PC-3 (cell line): Measurements from ENCODE around the gene METTL8. TPM values are rescaled to one million over a fixed set of nuclear protein-coding genes. Genes with fewer than 3 reads are reported as not detected.

Experiments used
- ATAC-seq: fragments of 200-7000 bp; cut with Tn5 transposase; 2 replicates; pipeline ENCODE4 v1.9.1; 2020; ENCODE audit warnings: mild to moderate bottlenecking, moderate library complexity
- BruUV-seq: library from RNA; stranded (reverse); fragments of 400-500 nt; replicated peaks from 2 replicates; lab custom pipeline; 2021; lab: Mats Ljungman, UMichigan
- CTCF ChIA-PET: fragments of 300-600 bp; sonication (Branson Sonifier 250); formaldehyde crosslinking; loops from one replicate; lab custom pipeline; 2022; ENCODE audit warnings: antibody characterized with exemption; lab: Charles Lee
- POLR2A ChIA-PET: fragments of 300-600 bp; sonication (Branson Sonifier 250); formaldehyde crosslinking; loops from one replicate; lab custom pipeline; 2022; ENCODE audit warnings: antibody characterized with exemption; ENCODE audit not compliant: unreplicated experiment; lab: Charles Lee
- DNase-seq: peaks from one replicate; pipeline ENCODE4 v3.0.0-alpha.2; 2015
- H2AFZ ChIP-seq: fragments of 300-600 bp; sonication (generic); 2 replicates; pipeline ENCODE4 v1.6.0; 2016; ENCODE audit warnings: antibody characterized with exemption, low read length
- H3F3A ChIP-seq: fragments of 300-600 bp; sonication (generic); one replicate; pipeline ENCODE4 v1.6.0; 2017; ENCODE audit warnings: antibody characterized with exemption, low read length, control low read depth, mild to moderate bottlenecking; ENCODE audit not compliant: unreplicated experiment
- H3K27ac ChIP-seq: fragments of 300-600 bp; sonication (generic); 2 replicates; pipeline ENCODE4 v1.5.1; 2016; ENCODE audit warnings: mild to moderate bottlenecking, low read length
- H3K27me3 ChIP-seq: fragments of 300-600 bp; sonication (generic); 2 replicates; pipeline ENCODE4 v1.6.1; 2016; ENCODE audit warnings: low read length, mixed read lengths
- H3K36me3 ChIP-seq: fragments of 300-600 bp; sonication (generic); 2 replicates; pipeline ENCODE4 v1.6.1; 2016; ENCODE audit warnings: low read depth, mixed run types, low read length, mixed read lengths
- H3K4me1 ChIP-seq: fragments of 300-600 bp; sonication (generic); 2 replicates; pipeline ENCODE4 v1.5.1; 2016; ENCODE audit warnings: low read length; ENCODE audit not compliant: insufficient read depth
- H3K4me2 ChIP-seq: fragments of 300-600 bp; sonication (generic); 2 replicates; pipeline ENCODE4 v1.6.0; 2016; ENCODE audit warnings: low read length
- H3K4me3 ChIP-seq: fragments of 300-600 bp; sonication (generic); 2 replicates; pipeline ENCODE4 v1.5.1; 2016; ENCODE audit warnings: mild to moderate bottlenecking, low read length, mixed read lengths
- H3K79me2 ChIP-seq: fragments of 300-600 bp; sonication (generic); 2 replicates; pipeline ENCODE4 v1.6.1; 2017; ENCODE audit warnings: low read length, mixed read lengths
- H3K9ac ChIP-seq: fragments of 300-600 bp; sonication (generic); 2 replicates; pipeline ENCODE4 v1.6.0; 2016; ENCODE audit warnings: mild to moderate bottlenecking, low read length
- H3K9me2 ChIP-seq: fragments of 300-600 bp; sonication (generic); replicated peaks from 2 replicates; pipeline ENCODE4 v1.6.1; 2016; ENCODE audit warnings: mixed run types, low read length, mixed read lengths
- H3K9me3 ChIP-seq: fragments of 300-600 bp; sonication (generic); 2 replicates; pipeline ENCODE4 v1.6.1; 2016; ENCODE audit warnings: low read length, mixed read lengths
- H4K20me1 ChIP-seq: fragments of 300-600 bp; sonication (generic); 2 replicates; pipeline ENCODE4 v1.6.1; 2016; ENCODE audit warnings: low read length, mixed read lengths
- EZH2 ChIP-seq: fragments of 300-600 bp; sonication (generic); IDR thresholded peaks from one replicate; pipeline ENCODE4 v1.6.1; 2017; ENCODE audit warnings: antibody characterized with exemption, mild to moderate bottlenecking, low read length; ENCODE audit not compliant: unreplicated experiment
- EZH2phosphoT487 ChIP-seq: fragments of 300-600 bp; sonication (generic); IDR thresholded peaks from 2 replicates; pipeline ENCODE4 v1.6.1; 2018; ENCODE audit warnings: mild to moderate bottlenecking, antibody characterized with exemption, low read length, borderline replicate concordance
- intact Hi-C: fragments of 100-400 bp; cut with micrococcal nuclease; formaldehyde crosslinking; loops from 2 replicates; pipeline ENCODE4 v1.9.0; 2023
- total RNA-seq: library from RNA; depleted of rRNA; stranded (reverse); fragments of >200 nt; gene quantifications from 2 replicates; pipeline ENCODE4 v1.2.3, GENCODE V29; 2014
- TF ChIP-seq, protein P1 (sequence below): fragments of 300-600 bp; sonication (generic); conservative IDR thresholded peaks from 2 replicates; pipeline ENCODE4 v1.5.1; 2017; ENCODE audit warnings: antibody characterized with exemption, low read depth, mild to moderate bottlenecking, low read length

Gene METTL8
- total RNA-seq, 1 experiment from 2014 or later: 10.8 TPM

DNA sequence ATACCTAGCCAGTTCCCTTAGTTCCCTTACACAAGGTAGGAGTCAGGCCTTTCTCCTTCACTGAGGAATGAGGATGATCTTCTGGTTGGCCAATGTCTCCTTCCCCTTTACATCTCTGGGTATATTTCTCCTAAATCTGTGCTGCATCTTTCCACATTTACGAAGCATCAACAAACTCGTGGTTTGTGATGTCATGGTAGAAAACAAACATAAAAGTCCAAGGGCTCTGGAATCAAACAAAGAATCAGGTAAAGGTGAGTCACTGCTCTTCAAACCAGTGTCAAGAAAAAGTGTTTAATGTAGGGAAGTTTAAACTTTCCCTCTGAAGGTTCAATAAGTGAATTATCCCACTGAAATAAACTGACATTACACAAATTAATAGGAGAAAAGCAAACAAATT, 122.9 kb downstream of the METTL8 start:
- POLR2A ChIA-PET: no interaction called here
- BruUV-seq: no TSS peak

DNA sequence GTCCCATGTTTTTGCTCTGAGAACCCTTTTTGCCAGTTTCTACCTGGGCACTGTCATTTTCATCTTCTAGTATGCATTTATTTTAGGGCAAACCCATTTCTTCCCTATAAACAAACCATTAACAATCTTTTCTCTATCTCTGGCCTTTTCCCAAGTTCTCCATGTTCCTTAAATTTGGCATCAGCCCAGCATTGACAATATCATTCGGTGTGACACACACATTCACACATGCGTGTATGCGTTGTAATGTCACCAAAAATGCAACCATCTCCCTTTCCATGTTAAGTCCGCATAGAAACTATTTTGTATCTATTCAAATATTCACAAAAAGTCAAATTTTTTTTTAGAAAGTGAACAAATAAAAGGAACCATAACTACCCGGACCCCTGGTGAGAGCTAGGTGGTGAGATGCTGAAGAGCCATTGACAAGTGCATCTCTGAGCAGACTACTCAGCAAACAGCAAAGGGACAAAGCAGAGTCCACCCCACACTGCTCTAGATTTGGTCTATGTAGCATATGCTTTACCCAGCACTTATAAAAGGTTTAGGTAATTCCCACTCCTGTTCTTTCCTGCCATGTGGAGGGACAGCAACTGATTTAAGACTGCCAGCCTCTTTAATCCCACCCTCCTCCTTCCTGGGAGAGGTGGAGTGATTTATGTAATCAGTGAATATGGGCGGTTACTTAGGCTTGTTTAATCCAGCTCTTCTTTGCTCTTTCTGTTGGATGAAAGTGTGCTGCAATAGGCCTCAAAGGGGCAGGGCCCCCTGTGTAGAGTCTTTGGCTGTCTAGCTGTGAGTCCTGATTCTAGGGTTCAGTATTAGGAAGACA, 124.1 kb downstream of the METTL8 start:
- Histone ChIP-seq H3K9ac (no peak overlapping the region), H3K36me3 (peaks cover 2% of the 10 kb centered on the region; the same call in 1 of the 2 replicates), H2AFZ (no peak overlapping the region), H4K20me1 (no peaks in the 10 kb centered on the region), H3K27me3 (no peaks in the 10 kb centered on the region), H3K9me2 (no peaks in the 10 kb centered on the region), H3K27ac (no peak overlapping the region), H3K79me2 (no peaks in the 10 kb centered on the region), H3K4me1 (peaks cover 6% of the 10 kb centered on the region; the same call in 1 of the 2 replicates), H3K4me2 (no peak overlapping the region), H3K4me3 (no peak overlapping the region), H3F3A (no peaks in the 10 kb centered on the region), H3K9me3 (no peaks in the 10 kb centered on the region)
- TF ChIP-seq, protein P1, sequence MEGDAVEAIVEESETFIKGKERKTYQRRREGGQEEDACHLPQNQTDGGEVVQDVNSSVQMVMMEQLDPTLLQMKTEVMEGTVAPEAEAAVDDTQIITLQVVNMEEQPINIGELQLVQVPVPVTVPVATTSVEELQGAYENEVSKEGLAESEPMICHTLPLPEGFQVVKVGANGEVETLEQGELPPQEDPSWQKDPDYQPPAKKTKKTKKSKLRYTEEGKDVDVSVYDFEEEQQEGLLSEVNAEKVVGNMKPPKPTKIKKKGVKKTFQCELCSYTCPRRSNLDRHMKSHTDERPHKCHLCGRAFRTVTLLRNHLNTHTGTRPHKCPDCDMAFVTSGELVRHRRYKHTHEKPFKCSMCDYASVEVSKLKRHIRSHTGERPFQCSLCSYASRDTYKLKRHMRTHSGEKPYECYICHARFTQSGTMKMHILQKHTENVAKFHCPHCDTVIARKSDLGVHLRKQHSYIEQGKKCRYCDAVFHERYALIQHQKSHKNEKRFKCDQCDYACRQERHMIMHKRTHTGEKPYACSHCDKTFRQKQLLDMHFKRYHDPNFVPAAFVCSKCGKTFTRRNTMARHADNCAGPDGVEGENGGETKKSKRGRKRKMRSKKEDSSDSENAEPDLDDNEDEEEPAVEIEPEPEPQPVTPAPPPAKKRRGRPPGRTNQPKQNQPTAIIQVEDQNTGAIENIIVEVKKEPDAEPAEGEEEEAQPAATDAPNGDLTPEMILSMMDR: no peak
- no peak for TF ChIP-seq EZH2phosphoT487
- no peak for TF ChIP-seq EZH2
- intact Hi-C loops: no loop called here
- ATAC-seq (no peak), DNase-seq (no peak)
- CTCF ChIA-PET: no interaction called here
- POLR2A ChIA-PET: no interaction called here
- BruUV-seq: no TSS peak

More for the DNA sequence above, 122.9 kb downstream of the METTL8 start:
- Histone ChIP-seq H3F3A (no peaks in the 10 kb centered on the region), H3K79me2 (no peaks in the 10 kb centered on the region), H3K27me3 (no peaks in the 10 kb centered on the region), H3K9me3 (no peaks in the 10 kb centered on the region), H3K4me3 (no peak overlapping the region), H3K27ac (no peak overlapping the region), H3K4me2 (no peak overlapping the region), H3K9me2 (no peaks in the 10 kb centered on the region), H3K4me1 (peaks cover 6% of the 10 kb centered on the region; the same call in 1 of the 2 replicates), H2AFZ (no peak overlapping the region), H3K9ac (no peak overlapping the region), H4K20me1 (no peaks in the 10 kb centered on the region), H3K36me3 (peaks cover 2% of the 10 kb centered on the region; the same call in 1 of the 2 replicates)
- DNase-seq (peak; percentile 33), ATAC-seq (peak; percentile 31; the same call in 1 of the 2 replicates)
- TF ChIP-seq EZH2 (no peak), EZH2phosphoT487 (no peak)
- TF ChIP-seq, protein P1: no peak
- intact Hi-C loops: no loop called here
- CTCF ChIA-PET: no interaction called here
